A673 (cell line): ENCODE measurements around the gene SLC7A1. TPM values are rescaled to one million over a fixed set of nuclear protein-coding genes. Genes with fewer than 3 reads are reported as not detected.

Experiments
- BruUV-seq: library from RNA; stranded (reverse); fragments of 400-500 nt; replicated peaks from 2 replicates; lab custom pipeline; 2021; lab: Mats Ljungman, UMichigan
- CTCF ChIA-PET: fragments of 300-600 bp; sonication (Branson Sonifier 250); formaldehyde crosslinking; loops from one replicate; lab custom pipeline; 2022; ENCODE audit warnings: antibody characterized with exemption; lab: Charles Lee
- POLR2A ChIA-PET: fragments of 300-600 bp; sonication (Branson Sonifier 250); formaldehyde crosslinking; loops from one replicate; lab custom pipeline; 2022; ENCODE audit warnings: antibody characterized with exemption; ENCODE audit not compliant: low non-redundant PET; lab: Charles Lee
- DNase-seq: peaks from one replicate; pipeline ENCODE4 v3.0.0-alpha.2; 2015; ENCODE audit warnings: low spot score
- H3K27ac ChIP-seq: fragments of 200-600 bp; sonication (generic); 2 replicates; pipeline ENCODE4 v1.5.1; 2016; ENCODE audit warnings: mixed run types, low read depth, mild to moderate bottlenecking, mixed read lengths, antibody characterized with exemption, low read length; ENCODE audit not compliant: poor library complexity, severe bottlenecking
- H3K27me3 ChIP-seq: fragments of 200-600 bp; sonication (generic); replicated peaks from 2 replicates; pipeline ENCODE4 v1.6.1; 2017; ENCODE audit warnings: mixed run types, low read depth, mild to moderate bottlenecking, mixed read lengths, antibody characterized with exemption, low read length; ENCODE audit not compliant: insufficient read depth, poor library complexity
- H3K36me3 ChIP-seq: fragments of 200-600 bp; sonication (generic); 2 replicates; pipeline ENCODE4 v1.6.1; 2016; ENCODE audit warnings: mixed run types, mild to moderate bottlenecking, mixed read lengths, antibody characterized with exemption, low read length; ENCODE audit not compliant: insufficient read depth, poor library complexity, severe bottlenecking
- H3K4me1 ChIP-seq: fragments of 200-600 bp; sonication (generic); 2 replicates; pipeline ENCODE4 v1.6.1; 2017; ENCODE audit warnings: mixed run types, mild to moderate bottlenecking, mixed read lengths, antibody characterized with exemption, low read length; ENCODE audit not compliant: insufficient read depth, poor library complexity, severe bottlenecking
- H3K4me3 ChIP-seq: fragments of 200-600 bp; sonication (generic); 2 replicates; pipeline ENCODE4 v1.5.1; 2016; ENCODE audit warnings: low read depth, mixed run types, mild to moderate bottlenecking, mixed read lengths, low read length; ENCODE audit not compliant: poor library complexity, severe bottlenecking
- H3K9me3 ChIP-seq: fragments of 200-600 bp; sonication (generic); 2 replicates; pipeline ENCODE4 v1.6.1; 2016; ENCODE audit warnings: mixed run types, low read depth, mild to moderate bottlenecking, mixed read lengths, antibody characterized with exemption, low read length; ENCODE audit not compliant: poor library complexity, severe bottlenecking
- EZH2 ChIP-seq: fragments of 200-600 bp; sonication (generic); IDR thresholded peaks from 2 replicates; pipeline ENCODE4 v1.6.1; 2017; ENCODE audit warnings: borderline replicate concordance, low read depth, mild to moderate bottlenecking, mixed read lengths, antibody characterized with exemption, low read length; ENCODE audit not compliant: poor library complexity, severe bottlenecking
- intact Hi-C: fragments of 100-400 bp; cut with micrococcal nuclease; formaldehyde crosslinking; loops from one replicate; pipeline ENCODE4 v1.10.0; 2022; ENCODE audit not compliant: unreplicated experiment
- total RNA-seq: library from RNA; stranded (reverse); gene quantifications from 2 replicates; pipeline ENCODE4 v1.2.3, GENCODE V29; 2021
- TF ChIP-seq, protein P1 (sequence below): fragments of 300-800, 200-600 bp; sonication (generic); conservative IDR thresholded peaks from 2 replicates; pipeline ENCODE4 v1.5.1; 2017; ENCODE audit warnings: low read depth, mild to moderate bottlenecking, antibody characterized with exemption, low read length, moderate library complexity, mixed read lengths

The SLC7A1 gene
- total RNA-seq, 1 experiment from 2014 or later, result 81.6 TPM

DNA sequence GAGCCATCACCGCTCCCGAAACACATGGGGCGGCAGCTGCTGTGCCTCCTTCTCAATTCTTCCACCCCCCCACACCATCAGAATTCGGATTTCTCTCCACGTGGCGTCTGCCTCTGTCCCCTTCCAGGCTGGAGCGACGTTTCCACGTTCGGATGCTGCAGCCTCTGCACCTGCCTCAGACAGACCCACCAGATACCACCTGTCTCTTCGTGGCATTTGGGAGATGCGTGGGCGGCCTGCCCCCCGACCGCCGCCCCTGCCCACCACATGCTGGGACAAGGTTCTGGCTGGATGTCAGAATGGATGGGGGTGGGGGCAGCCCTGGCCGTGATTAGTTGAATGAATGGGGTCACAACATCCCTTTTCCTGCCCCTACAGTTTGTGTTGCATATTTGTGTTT is 90.0 kb downstream of the SLC7A1 start:
- H3K4me3 ChIP-seq, result no peak overlapping the region
- H3K9me3 ChIP-seq, result no peaks in the 10 kb centered on the region
- POLR2A ChIA-PET, result no interaction called here
- intact Hi-C loops, result loop anchor here (10.0 kb wide), 1 partner anchor 339 kb away; no protein-coding TSS in a partner anchor
- TF ChIP-seq, protein P1, sequence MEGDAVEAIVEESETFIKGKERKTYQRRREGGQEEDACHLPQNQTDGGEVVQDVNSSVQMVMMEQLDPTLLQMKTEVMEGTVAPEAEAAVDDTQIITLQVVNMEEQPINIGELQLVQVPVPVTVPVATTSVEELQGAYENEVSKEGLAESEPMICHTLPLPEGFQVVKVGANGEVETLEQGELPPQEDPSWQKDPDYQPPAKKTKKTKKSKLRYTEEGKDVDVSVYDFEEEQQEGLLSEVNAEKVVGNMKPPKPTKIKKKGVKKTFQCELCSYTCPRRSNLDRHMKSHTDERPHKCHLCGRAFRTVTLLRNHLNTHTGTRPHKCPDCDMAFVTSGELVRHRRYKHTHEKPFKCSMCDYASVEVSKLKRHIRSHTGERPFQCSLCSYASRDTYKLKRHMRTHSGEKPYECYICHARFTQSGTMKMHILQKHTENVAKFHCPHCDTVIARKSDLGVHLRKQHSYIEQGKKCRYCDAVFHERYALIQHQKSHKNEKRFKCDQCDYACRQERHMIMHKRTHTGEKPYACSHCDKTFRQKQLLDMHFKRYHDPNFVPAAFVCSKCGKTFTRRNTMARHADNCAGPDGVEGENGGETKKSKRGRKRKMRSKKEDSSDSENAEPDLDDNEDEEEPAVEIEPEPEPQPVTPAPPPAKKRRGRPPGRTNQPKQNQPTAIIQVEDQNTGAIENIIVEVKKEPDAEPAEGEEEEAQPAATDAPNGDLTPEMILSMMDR, result no peak
- no peak for TF ChIP-seq EZH2
- CTCF ChIA-PET, result no interaction called here
- no peak for DNase-seq
- no peaks in the 10 kb centered on the region for H3K4me1 ChIP-seq
- H3K27ac ChIP-seq, result no peak overlapping the region
- H3K36me3 ChIP-seq, result peaks cover under 1% of the 10 kb centered on the region
- no TSS peak for BruUV-seq
- H3K27me3 ChIP-seq, result no peaks in the 10 kb centered on the region

GRCh38 chr13:29504691-29505090 is 90.8 kb downstream of the SLC7A1 start:
- no peak overlapping the region for H3K27ac ChIP-seq
- BruUV-seq, result no TSS peak
- no peaks in the 10 kb centered on the region for H3K36me3 ChIP-seq
- no peaks in the 10 kb centered on the region for H3K4me1 ChIP-seq
- no peaks in the 10 kb centered on the region for H3K9me3 ChIP-seq
- CTCF ChIA-PET, result no interaction called here
- TF ChIP-seq, protein P1, result no peak
- TF ChIP-seq EZH2, result no peak
- POLR2A ChIA-PET, result no interaction called here
- no peak overlapping the region for H3K4me3 ChIP-seq
- DNase-seq, result no peak
- intact Hi-C loops, result loop anchor here (10.0 kb wide), 1 partner anchor 340 kb away; no protein-coding TSS in a partner anchor
- no peaks in the 10 kb centered on the region for H3K27me3 ChIP-seq

- H3K4me1 ChIP-seq, result no peaks in the 10 kb centered on the region
- CTCF ChIA-PET, result interaction anchor here (0.9 to 1.2 kb wide), 3 partner anchors 268 to 612 kb away, joined by 3 read pairs; no protein-coding TSS in a partner anchor
- H3K4me3 ChIP-seq, result peak overlapping the region; percentile 37
Measured at GRCh38 chr13:29503041-29503837, 92.2 kb downstream of the SLC7A1 start.

More at GRCh38 chr13:29503041-29503837, 92.2 kb downstream of the SLC7A1 start:
- Histone ChIP-seq H3K9me3 (no peaks in the 10 kb centered on the region), H3K36me3 (no peaks in the 10 kb centered on the region), H3K27ac (no peak overlapping the region), H3K27me3 (no peaks in the 10 kb centered on the region)
- BruUV-seq, result no TSS peak
- peak; percentile 54 for DNase-seq
- intact Hi-C loops, result loop anchor here (10.0 kb wide), 1 partner anchor 342 kb away; no protein-coding TSS in a partner anchor
- POLR2A ChIA-PET, result interaction anchor here (0.6 to 0.7 kb wide), 2 partner anchors 85 to 268 kb away, joined by 4 to 6 read pairs; no protein-coding TSS in a partner anchor
- no peak for TF ChIP-seq EZH2
- TF ChIP-seq, protein P1, result no peak
